ENCODE results near the gene ARHGEF26. TPM values are rescaled to one million over a fixed set of nuclear protein-coding genes. Genes with fewer than 3 reads are reported as not detected.

Gene ARHGEF26
- total RNA-seq, 1 experiment from 2014 or later: 2.9 TPM

Other genes starting within 250 kb of the ARHGEF26 start
- gene DHX36, start 203.1 kb downstream of the ARHGEF26 start, total RNA-seq (2014; rRNA removed; shearing (Covaris generic)): 31.2 and 37.1 TPM in 2 replicates

Measured in NCI-H460 (cell line).